HCT116 (cell line): ENCODE results near the gene EXOC6B. TPM values are rescaled to one million over a fixed set of nuclear protein-coding genes. Genes with fewer than 3 reads are reported as not detected.

Experiments used
- ATAC-seq: fragments of 200-7000 bp; cut with Tn5 transposase; 2 replicates; pipeline ENCODE4 v1.9.1; 2020; ENCODE audit warnings: mild to moderate bottlenecking, moderate library complexity
- BruUV-seq: library from RNA; stranded (reverse); fragments of 400-500 nt; replicated peaks from 2 replicates; lab custom pipeline; 2021; lab: Mats Ljungman, UMichigan
- CTCF ChIA-PET: fragments of 300-600 bp; sonication (Branson Sonifier 250); formaldehyde crosslinking; loops from one replicate; lab custom pipeline; 2021; ENCODE audit warnings: antibody characterized with exemption; lab: Charles Lee
- POLR2A ChIA-PET: fragments of 300-600, 350-600 bp; sonication (Branson Sonifier 250); formaldehyde crosslinking; loops from one replicate; lab custom pipeline; 2021; ENCODE audit warnings: antibody characterized with exemption; lab: Charles Lee
- RAD21 ChIA-PET, 2 experiments: fragments of 300-600 bp; sonication (Branson Sonifier 250); formaldehyde crosslinking; loops; one replicate each; lab custom pipeline; 2023; ENCODE audit warnings: low total read pairs in 2 of 2; ENCODE audit not compliant: uncharacterized antibody in 2 of 2, unreplicated experiment in 2 of 2, low non-redundant PET in 1 of 2; lab: Charles Lee
- DNase-seq: peaks from one replicate; pipeline ENCODE4 v3.0.0-alpha.2; 2010; ENCODE audit warnings: low read depth, low spot score
- H2AFZ ChIP-seq: fragments of 200-600 bp; shearing (Covaris generic), sonication (generic); 2 replicates; pipeline ENCODE4 v1.6.1; 2017; ENCODE audit warnings: low read depth, mixed run types, mixed read lengths, antibody characterized with exemption, low read length; ENCODE audit not compliant: poor library complexity, severe bottlenecking
- H3K27ac ChIP-seq: 2 replicates; pipeline ENCODE4 v1.5.1; 2012; ENCODE audit warnings: low read depth, low read length
- H3K27me3 ChIP-seq: fragments of 200-600 bp; sonication (generic); 2 replicates; pipeline ENCODE4 v1.6.1; 2016; ENCODE audit warnings: mixed run types, low read length, mixed read lengths; ENCODE audit not compliant: insufficient read depth
- H3K36me3 ChIP-seq, 2 experiments: fragments of 200-500 bp in 1 of 2; fragments of 200-600 bp in 1 of 2; sonication (Bioruptor generic) in 1 of 2; sonication (generic) in 1 of 2; 2 replicates each; pipeline versions ENCODE4 v1.5.1 to v1.6.1; 2014 to 2016; ENCODE audit warnings: low read length in 2 of 2, inconsistent platforms in 1 of 2, mixed read lengths in 1 of 2, mixed run types in 1 of 2; ENCODE audit not compliant: insufficient read depth in 2 of 2, control insufficient read depth in 1 of 2
- H3K4me1 ChIP-seq, 2 experiments: fragments of 200-600 bp in 1 of 2; sonication (generic) in 1 of 2; 2 replicates each; pipeline versions ENCODE4 v1.5.1 to v1.6.1; 2012 to 2017; ENCODE audit warnings: low read length in 2 of 2, inconsistent platforms in 1 of 2, mild to moderate bottlenecking in 1 of 2, mixed read lengths in 1 of 2, mixed run types in 1 of 2, moderate library complexity in 1 of 2; ENCODE audit not compliant: insufficient read depth in 2 of 2, control insufficient read depth in 1 of 2
- H3K4me2 ChIP-seq: fragments of 200-600 bp; sonication (generic); 2 replicates; pipeline ENCODE4 v1.6.1; 2017; ENCODE audit warnings: mixed run types, low read length, mixed read lengths
- H3K4me3 ChIP-seq, 2 experiments: fragments of 200-600 bp in 1 of 2; sonication (generic) in 1 of 2; replicated peaks in 1 of 2; 2 replicates each; pipeline ENCODE4 v1.5.1; 2011 to 2016; ENCODE audit warnings: low read length in 2 of 2, control low read depth in 1 of 2, low read depth in 1 of 2, mild to moderate bottlenecking in 1 of 2, mixed read lengths in 1 of 2, mixed run types in 1 of 2
- H3K79me2 ChIP-seq: fragments of 200-600 bp; sonication (generic); 2 replicates; pipeline ENCODE4 v1.6.1; 2017; ENCODE audit warnings: mild to moderate bottlenecking, mixed run types, low read length, moderate library complexity, mixed read lengths; ENCODE audit not compliant: insufficient read depth
- H3K9ac ChIP-seq: fragments of 200-600 bp; sonication (generic); 2 replicates; pipeline ENCODE4 v1.6.1; 2016; ENCODE audit warnings: low read length, mixed read lengths
- H3K9me2 ChIP-seq: fragments of 200-600 bp; sonication (generic), shearing (Covaris generic); 2 replicates; pipeline ENCODE4 v1.6.1; 2017; ENCODE audit warnings: mixed run types, mild to moderate bottlenecking, moderate library complexity; ENCODE audit not compliant: insufficient read depth
- H3K9me3 ChIP-seq, 2 experiments: fragments of 200-500 bp in 1 of 2; fragments of 200-600 bp in 1 of 2; sonication (Bioruptor generic) in 1 of 2; sonication (generic) in 1 of 2; 2 replicates each; pipeline ENCODE4 v1.6.1; 2014 to 2017; ENCODE audit warnings: low read length in 2 of 2, mixed read lengths in 2 of 2, inconsistent platforms in 1 of 2, low read depth in 1 of 2, mild to moderate bottlenecking in 1 of 2, mixed run types in 1 of 2, moderate library complexity in 1 of 2; ENCODE audit not compliant: control insufficient read depth in 1 of 2, insufficient read depth in 1 of 2
- H4K20me1 ChIP-seq: fragments of 200-600 bp; sonication (generic), shearing (Covaris generic); 2 replicates; pipeline ENCODE4 v1.6.1; 2017; ENCODE audit warnings: mixed run types, mild to moderate bottlenecking, moderate library complexity; ENCODE audit not compliant: insufficient read depth
- CBX3 ChIP-seq: IDR thresholded peaks from 2 replicates; pipeline ENCODE4 v1.6.1; 2012; ENCODE audit warnings: low read depth
- CEBPB ChIP-seq: IDR thresholded peaks from 2 replicates; pipeline ENCODE4 v1.6.1; 2012; ENCODE audit warnings: low read depth
- CTCF ChIP-seq, 3 experiments: fragments of 200-600 bp in 1 of 3; sonication (generic) in 1 of 3; IDR thresholded peaks in 2 of 3; conservative IDR thresholded peaks in 1 of 3; 2 replicates each; pipeline ENCODE4 v1.5.1; 2012 to 2017; ENCODE audit warnings: low read depth in 2 of 3, low read length in 2 of 3, antibody characterized with exemption in 1 of 3, borderline replicate concordance in 1 of 3, control low read depth in 1 of 3, mild to moderate bottlenecking in 1 of 3, mixed read lengths in 1 of 3, mixed run types in 1 of 3, moderate library complexity in 1 of 3; ENCODE audit not compliant: insufficient read depth in 1 of 3
- EGR1 ChIP-seq: IDR thresholded peaks from 2 replicates; pipeline ENCODE4 v1.6.1; 2012; ENCODE audit warnings: low read depth
- ELF1 ChIP-seq: IDR thresholded peaks from 2 replicates; pipeline ENCODE4 v1.6.1; 2012; ENCODE audit warnings: low read depth, borderline replicate concordance
- MAX ChIP-seq: IDR thresholded peaks from 2 replicates; pipeline ENCODE4 v1.6.1; 2012
- POLR2A ChIP-seq: IDR thresholded peaks from 2 replicates; pipeline ENCODE4 v1.7.0; 2011; ENCODE audit warnings: borderline replicate concordance; ENCODE audit not compliant: insufficient read depth, insufficient read length; ENCODE audit errors: extremely low read depth
- RAD21 ChIP-seq: IDR thresholded peaks from 2 replicates; pipeline ENCODE4 v1.6.1; 2012; ENCODE audit warnings: low read depth, mild to moderate bottlenecking
- REST ChIP-seq: IDR thresholded peaks from 2 replicates; pipeline ENCODE4 v1.6.1; 2012; ENCODE audit warnings: low read depth
- SP1 ChIP-seq: IDR thresholded peaks from 2 replicates; pipeline ENCODE4 v1.6.1; 2012; ENCODE audit warnings: low read depth
- TCF7L2 ChIP-seq: IDR thresholded peaks from 2 replicates; pipeline ENCODE4 v1.7.0; 2011; ENCODE audit warnings: borderline replicate concordance, inconsistent platforms; ENCODE audit not compliant: insufficient read depth, insufficient read length; ENCODE audit errors: extremely low read depth
- YY1 ChIP-seq: IDR thresholded peaks from 2 replicates; pipeline ENCODE4 v1.6.1; 2011; ENCODE audit warnings: low read length, low read depth, moderate library complexity, mild to moderate bottlenecking; ENCODE audit not compliant: insufficient replicate concordance; ENCODE audit errors: extremely low read depth
- ZFX ChIP-seq: fragments of 450-650 bp; IDR thresholded peaks from 2 replicates; pipeline ENCODE4 v1.6.1; 2017
- ZNF274 ChIP-seq: fragments of 200-500 bp; sonication (Bioruptor generic); IDR thresholded peaks from 2 replicates; pipeline ENCODE4 v1.6.1; 2014; ENCODE audit warnings: mild to moderate bottlenecking, low read depth, low read length, inconsistent platforms
- intact Hi-C: fragments of 100-400 bp; cut with micrococcal nuclease; formaldehyde crosslinking; loops from 2 replicates; pipeline ENCODE4 v1.10.0; 2022
- total RNA-seq: library from RNA; stranded (reverse); gene quantifications from one replicate; pipeline ENCODE4 v1.2.1, GENCODE V29; 2021; ENCODE audit not compliant: unreplicated experiment

Gene EXOC6B
- total RNA-seq, 1 experiment from 2014 or later: 25.4 TPM

- intact Hi-C loops: no loop called here
- no TSS peak for BruUV-seq
- H3K27me3 ChIP-seq: no peaks in the 10 kb centered on the region
- no peak for ATAC-seq
- DNase-seq: no peak
- ChIA-PET CTCF (no interaction called here), RAD21 (no interaction called here), POLR2A (no interaction called here)
- TF ChIP-seq TCF7L2: no peak
- TF ChIP-seq EGR1: no peak
- TF ChIP-seq ELF1: no peak
- no peak for TF ChIP-seq RAD21
- TF ChIP-seq POLR2A: no peak
- no peak for TF ChIP-seq ZFX
- no peak for TF ChIP-seq CTCF (IDR thresholded peaks at IDR 0.05 in 2 of 3, conservative IDR thresholded peaks at IDR 0.05 in 1 of 3; ENCODE audit: borderline replicate concordance in 1 of 3, insufficient read depth in 1 of 3, low read depth in 2 of 3, low read length in 2 of 3)
- TF ChIP-seq MAX: no peak
- H3K9ac ChIP-seq: no peak overlapping the region
- no peak overlapping the region for H3K4me2 ChIP-seq
- no peaks in the 10 kb centered on the region for H3K9me3 ChIP-seq
- no peaks in the 10 kb centered on the region for H3K9me2 ChIP-seq
- H3K4me3 ChIP-seq: no peak overlapping the region
- H4K20me1 ChIP-seq: no peaks in the 10 kb centered on the region
- H3K36me3 ChIP-seq: no peaks in the 10 kb centered on the region
- no peak overlapping the region for H2AFZ ChIP-seq
- no peak overlapping the region for H3K27ac ChIP-seq
- H3K4me1 ChIP-seq: no peaks in the 10 kb centered on the region; a peak in 1 of 4 replicates
- no peaks in the 10 kb centered on the region for H3K79me2 ChIP-seq
Measured at GRCh38 chr2:72524071-72524470, 301.8 kb downstream of the EXOC6B start.

- no TSS peak for BruUV-seq
- Histone ChIP-seq H4K20me1 (no peaks in the 10 kb centered on the region), H3K79me2 (no peaks in the 10 kb centered on the region), H3K4me3 (no peak overlapping the region), H3K4me2 (no peak overlapping the region), H3K27ac (no peak overlapping the region), H2AFZ (no peak overlapping the region), H3K36me3 (no peaks in the 10 kb centered on the region), H3K9me3 (no peaks in the 10 kb centered on the region), H3K9me2 (no peaks in the 10 kb centered on the region), H3K9ac (no peak overlapping the region), H3K4me1 (peaks cover 3 to 5% of the 10 kb centered on the region in 2 experiments; a peak in 2 of 4 replicates), H3K27me3 (no peaks in the 10 kb centered on the region)
- DNase-seq: no peak
- no peak for ATAC-seq
- ChIA-PET POLR2A (no interaction called here), RAD21 (no interaction called here), CTCF (no interaction called here)
- intact Hi-C loops: no loop called here
- TF ChIP-seq SP1 (no peak), REST (no peak), YY1 (no peak), MAX (no peak), ZNF274 (no peak), CBX3 (no peak), CEBPB (no peak)
Measured at GRCh38 chr2:72515696-72516095, 310.1 kb downstream of the EXOC6B start.
